Measurements from ENCODE around the gene PHB1.

PHB1 gene

DNA sequence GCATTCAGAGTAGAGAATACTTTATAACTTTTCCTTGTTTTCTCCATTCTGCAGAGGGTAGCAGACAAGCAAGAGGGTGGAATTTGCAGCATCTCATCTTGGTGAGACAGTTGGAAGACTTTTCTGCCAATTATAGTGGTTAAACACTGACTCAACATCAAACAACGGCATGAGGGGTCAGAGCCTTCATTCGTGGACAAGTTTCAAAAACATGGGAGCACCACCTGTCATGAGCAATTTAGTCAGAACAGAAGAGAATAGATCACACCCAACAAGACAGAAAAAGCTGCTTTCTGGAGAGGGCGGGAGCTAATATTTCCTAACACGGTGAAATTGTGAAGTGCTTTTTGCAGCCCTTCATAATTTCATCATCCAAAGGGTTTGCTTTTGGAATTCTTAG lies 34.8 kb downstream of the PHB1 start:
- TF ChIP-seq, protein P1, sequence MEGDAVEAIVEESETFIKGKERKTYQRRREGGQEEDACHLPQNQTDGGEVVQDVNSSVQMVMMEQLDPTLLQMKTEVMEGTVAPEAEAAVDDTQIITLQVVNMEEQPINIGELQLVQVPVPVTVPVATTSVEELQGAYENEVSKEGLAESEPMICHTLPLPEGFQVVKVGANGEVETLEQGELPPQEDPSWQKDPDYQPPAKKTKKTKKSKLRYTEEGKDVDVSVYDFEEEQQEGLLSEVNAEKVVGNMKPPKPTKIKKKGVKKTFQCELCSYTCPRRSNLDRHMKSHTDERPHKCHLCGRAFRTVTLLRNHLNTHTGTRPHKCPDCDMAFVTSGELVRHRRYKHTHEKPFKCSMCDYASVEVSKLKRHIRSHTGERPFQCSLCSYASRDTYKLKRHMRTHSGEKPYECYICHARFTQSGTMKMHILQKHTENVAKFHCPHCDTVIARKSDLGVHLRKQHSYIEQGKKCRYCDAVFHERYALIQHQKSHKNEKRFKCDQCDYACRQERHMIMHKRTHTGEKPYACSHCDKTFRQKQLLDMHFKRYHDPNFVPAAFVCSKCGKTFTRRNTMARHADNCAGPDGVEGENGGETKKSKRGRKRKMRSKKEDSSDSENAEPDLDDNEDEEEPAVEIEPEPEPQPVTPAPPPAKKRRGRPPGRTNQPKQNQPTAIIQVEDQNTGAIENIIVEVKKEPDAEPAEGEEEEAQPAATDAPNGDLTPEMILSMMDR (IDR thresholded peaks at IDR 0.05): no peak
- H3K36me3 ChIP-seq (ENCODE audit: control insufficient read depth, insufficient read depth, low read length): no peaks in the 10 kb centered on the region
- H3K4me1 ChIP-seq: no peaks in the 10 kb centered on the region
- H3K27me3 ChIP-seq (ENCODE audit: control insufficient read depth, insufficient read depth, low read length): no peaks in the 10 kb centered on the region
- H3K4me3 ChIP-seq (ENCODE audit: low read depth, low read length): no peak overlapping the region
- no peak overlapping the region for H3K4me2 ChIP-seq (ENCODE audit: low read length)
- H3K79me2 ChIP-seq: no peaks in the 10 kb centered on the region
- H3K27ac ChIP-seq: no peak overlapping the region
- H3K9ac ChIP-seq: no peak overlapping the region
- no peaks in the 10 kb centered on the region for H3K9me3 ChIP-seq (ENCODE audit: control insufficient read depth, low read length)
- H2AFZ ChIP-seq: no peak overlapping the region

DNA sequence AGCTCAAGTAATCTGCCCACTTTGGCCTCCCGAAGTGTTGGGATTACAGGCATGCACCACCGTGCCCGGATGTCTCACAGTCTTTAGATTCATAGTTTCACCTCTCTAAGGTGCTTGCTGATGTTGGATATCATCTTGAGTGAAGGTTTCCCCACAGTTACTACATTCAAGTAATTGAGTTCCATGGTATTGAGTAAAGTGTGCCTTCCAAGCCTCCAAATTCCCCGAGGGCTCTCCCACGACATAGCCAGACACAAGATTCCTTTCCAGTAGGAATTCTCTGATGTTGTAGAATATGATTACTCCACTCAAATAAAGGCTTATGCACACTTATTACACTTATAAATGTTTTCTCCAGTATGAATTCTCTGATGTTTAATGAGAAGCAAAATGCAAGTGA lies 36.4 kb downstream of the PHB1 start:
- TF ChIP-seq, protein P1 (IDR thresholded peaks at IDR 0.05): no peak
- Histone ChIP-seq H3K27ac (no peak overlapping the region), H3K36me3 (ENCODE audit: control insufficient read depth, insufficient read depth, low read length) (no peaks in the 10 kb centered on the region), H3K27me3 (ENCODE audit: control insufficient read depth, insufficient read depth, low read length) (no peaks in the 10 kb centered on the region), H3K79me2 (no peaks in the 10 kb centered on the region), H3K4me2 (ENCODE audit: low read length) (no peak overlapping the region), H2AFZ (no peak overlapping the region), H3K9ac (no peak overlapping the region), H3K4me1 (no peaks in the 10 kb centered on the region), H3K9me3 (ENCODE audit: control insufficient read depth, low read length) (no peaks in the 10 kb centered on the region), H3K4me3 (ENCODE audit: low read depth, low read length) (no peak overlapping the region)

DNA sequence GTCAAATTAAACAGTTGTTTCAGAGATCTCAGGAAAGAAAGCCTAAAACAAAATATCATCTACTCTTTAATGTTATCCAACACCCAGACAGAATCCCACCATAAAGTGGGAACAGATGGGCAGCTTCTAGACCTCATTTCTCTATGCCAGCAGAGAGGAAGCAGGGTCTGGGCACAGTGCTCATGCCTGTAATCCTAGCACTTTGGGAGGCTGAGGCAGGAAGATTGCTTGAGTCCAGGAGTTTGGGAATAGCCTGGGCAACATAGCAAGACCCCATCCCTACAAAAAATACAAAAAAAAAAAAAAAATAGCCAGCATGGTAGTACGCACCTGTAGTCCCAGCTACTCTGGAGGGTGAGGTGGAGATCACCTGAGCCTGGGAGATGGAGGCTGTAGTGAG lies 39.1 kb downstream of the PHB1 start:
- no peaks in the 10 kb centered on the region for H3K4me1 ChIP-seq
- H3K36me3 ChIP-seq (ENCODE audit: control insufficient read depth, insufficient read depth, low read length): no peaks in the 10 kb centered on the region
- H3K4me2 ChIP-seq (ENCODE audit: low read length): no peak overlapping the region
- no peak overlapping the region for H3K4me3 ChIP-seq (ENCODE audit: low read depth, low read length)
- H3K9me3 ChIP-seq (ENCODE audit: control insufficient read depth, low read length): no peaks in the 10 kb centered on the region
- H3K79me2 ChIP-seq: no peaks in the 10 kb centered on the region
- TF ChIP-seq, protein P1 (IDR thresholded peaks at IDR 0.05): no peak
- no peak overlapping the region for H3K27ac ChIP-seq
- no peak overlapping the region for H2AFZ ChIP-seq
- no peaks in the 10 kb centered on the region for H3K27me3 ChIP-seq (ENCODE audit: control insufficient read depth, insufficient read depth, low read length)
- no peak overlapping the region for H3K9ac ChIP-seq

DNA sequence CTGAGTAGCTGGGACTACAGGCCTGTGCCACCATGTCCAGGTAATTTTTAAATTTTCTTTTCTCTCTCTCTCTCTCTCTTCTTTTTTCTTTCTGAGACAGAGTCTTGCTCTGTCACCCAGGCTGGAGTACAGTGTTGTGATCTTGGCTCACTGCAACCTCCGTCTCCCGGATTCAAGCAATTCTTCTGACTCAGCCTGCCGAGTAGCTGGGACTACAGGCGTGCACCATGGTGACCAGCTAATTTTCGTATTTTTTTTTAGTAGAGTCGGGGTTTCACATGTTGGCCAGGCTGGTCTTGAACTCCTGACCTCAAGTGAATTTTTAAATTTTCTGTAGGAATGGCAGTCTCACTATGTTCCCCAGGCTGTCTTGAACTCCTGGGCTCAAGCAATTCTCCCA lies 41.6 kb downstream of the PHB1 start:
- Histone ChIP-seq H3K9ac (no peak overlapping the region), H3K36me3 (ENCODE audit: control insufficient read depth, insufficient read depth, low read length) (no peaks in the 10 kb centered on the region), H3K4me1 (no peaks in the 10 kb centered on the region), H3K4me2 (ENCODE audit: low read length) (no peak overlapping the region), H3K9me3 (ENCODE audit: control insufficient read depth, low read length) (no peaks in the 10 kb centered on the region), H3K27ac (no peak overlapping the region), H2AFZ (no peak overlapping the region), H3K4me3 (ENCODE audit: low read depth, low read length) (no peak overlapping the region), H3K27me3 (ENCODE audit: control insufficient read depth, insufficient read depth, low read length) (no peaks in the 10 kb centered on the region), H3K79me2 (no peaks in the 10 kb centered on the region)
- TF ChIP-seq, protein P1 (IDR thresholded peaks at IDR 0.05): no peak

DNA sequence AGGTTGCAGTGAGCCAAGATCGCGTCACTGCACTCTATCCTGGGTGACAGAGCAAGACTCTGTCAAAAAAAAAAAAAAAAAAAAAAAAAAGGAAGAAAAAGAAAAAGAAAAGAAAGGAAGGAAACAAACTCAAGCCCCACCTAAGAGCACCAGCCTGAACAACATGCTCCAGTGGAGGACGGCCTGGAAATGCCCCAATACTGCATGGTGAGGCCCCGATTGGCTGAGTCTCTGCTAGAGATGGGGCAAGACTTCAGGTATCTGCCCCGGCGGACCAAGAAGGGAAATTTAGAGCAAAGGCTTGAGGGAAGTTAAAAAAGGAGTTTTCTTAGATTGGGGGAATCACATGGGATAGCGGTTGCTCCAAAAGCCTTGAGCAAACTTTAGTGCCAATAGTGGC lies 42.3 kb downstream of the PHB1 start:
- H3K79me2 ChIP-seq: no peaks in the 10 kb centered on the region
- no peak overlapping the region for H3K27ac ChIP-seq
- TF ChIP-seq, protein P1 (IDR thresholded peaks at IDR 0.05): no peak
- H3K9me3 ChIP-seq (ENCODE audit: control insufficient read depth, low read length): no peaks in the 10 kb centered on the region
- H3K4me1 ChIP-seq: no peaks in the 10 kb centered on the region
- no peaks in the 10 kb centered on the region for H3K27me3 ChIP-seq (ENCODE audit: control insufficient read depth, insufficient read depth, low read length)
- no peaks in the 10 kb centered on the region for H3K36me3 ChIP-seq (ENCODE audit: control insufficient read depth, insufficient read depth, low read length)
- H2AFZ ChIP-seq: no peak overlapping the region
- no peak overlapping the region for H3K4me2 ChIP-seq (ENCODE audit: low read length)
- no peak overlapping the region for H3K9ac ChIP-seq
- H3K4me3 ChIP-seq (ENCODE audit: low read depth, low read length): no peak overlapping the region

Measured in parathyroid adenoma (tissue), 2 donors.